ENCODE data around the gene LNX1.

The LNX1 gene

GRCh38 chr4:53548662-53549061 lies 42.6 kb downstream of the LNX1 start:
- Histone ChIP-seq H3K4me1 (ENCODE audit: insufficient read depth, insufficient read length) (no peaks in the 10 kb centered on the region), H3K9me3 (ENCODE audit: insufficient read depth, low read length) (no peaks in the 10 kb centered on the region), H3K9ac (ENCODE audit: insufficient read length, low read depth) (no peak overlapping the region), H3K36me3 (ENCODE audit: insufficient read depth, insufficient read length, low read length) (no peaks in the 10 kb centered on the region), H3K4me3 (ENCODE audit: insufficient read length, low read depth) (no peak overlapping the region), H3K27me3 (ENCODE audit: insufficient read depth, insufficient read length) (no peaks in the 10 kb centered on the region)
- TF ChIP-seq ZNF274 (IDR thresholded peaks at IDR 0.05; ENCODE audit: low read depth, low read length) = no peak
- no peak for TF ChIP-seq SUZ12 (IDR thresholded peaks at IDR 0.05; ENCODE audit: extremely low read depth, insufficient read depth, insufficient read length)
- TF ChIP-seq YY1 (IDR thresholded peaks at IDR 0.05; ENCODE audit: insufficient read depth, insufficient read length) = no peak
- no peak for DNase-seq (ENCODE audit: low read depth, low spot score)

DNA sequence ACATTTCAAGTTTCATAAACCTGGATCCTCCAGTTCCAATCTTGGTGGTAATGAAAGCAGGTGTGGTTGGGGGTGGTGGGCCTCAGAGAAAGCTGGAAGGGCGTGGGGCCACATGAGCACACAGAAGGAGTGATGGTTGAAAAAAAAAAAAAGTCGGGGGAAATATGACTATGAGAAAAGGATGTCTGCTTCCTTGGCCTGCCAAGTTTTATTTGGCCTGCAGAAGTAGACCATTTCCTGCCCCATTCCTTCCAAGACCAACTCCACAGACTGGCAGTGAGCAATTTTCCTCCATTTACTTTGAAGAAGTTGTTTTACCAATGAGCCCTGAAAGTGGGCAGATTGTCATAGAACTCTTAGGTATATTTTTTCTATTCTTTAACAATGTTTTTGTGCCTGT lies 43.3 kb downstream of the LNX1 start:
- no peaks in the 10 kb centered on the region for H3K36me3 ChIP-seq (ENCODE audit: insufficient read depth, insufficient read length, low read length)
- no peaks in the 10 kb centered on the region for H3K27me3 ChIP-seq (ENCODE audit: insufficient read depth, insufficient read length)
- no peak overlapping the region for H3K9ac ChIP-seq (ENCODE audit: insufficient read length, low read depth)
- no peaks in the 10 kb centered on the region for H3K4me1 ChIP-seq (ENCODE audit: insufficient read depth, insufficient read length)
- DNase-seq (ENCODE audit: low read depth, low spot score) = no peak
- no peak for TF ChIP-seq ZNF274 (IDR thresholded peaks at IDR 0.05; ENCODE audit: low read depth, low read length)
- TF ChIP-seq YY1 (IDR thresholded peaks at IDR 0.05; ENCODE audit: insufficient read depth, insufficient read length) = no peak
- no peak for TF ChIP-seq SUZ12 (IDR thresholded peaks at IDR 0.05; ENCODE audit: extremely low read depth, insufficient read depth, insufficient read length)
- no peak overlapping the region for H3K4me3 ChIP-seq (ENCODE audit: insufficient read length, low read depth)
- no peaks in the 10 kb centered on the region for H3K9me3 ChIP-seq (ENCODE audit: insufficient read depth, low read length)

DNA sequence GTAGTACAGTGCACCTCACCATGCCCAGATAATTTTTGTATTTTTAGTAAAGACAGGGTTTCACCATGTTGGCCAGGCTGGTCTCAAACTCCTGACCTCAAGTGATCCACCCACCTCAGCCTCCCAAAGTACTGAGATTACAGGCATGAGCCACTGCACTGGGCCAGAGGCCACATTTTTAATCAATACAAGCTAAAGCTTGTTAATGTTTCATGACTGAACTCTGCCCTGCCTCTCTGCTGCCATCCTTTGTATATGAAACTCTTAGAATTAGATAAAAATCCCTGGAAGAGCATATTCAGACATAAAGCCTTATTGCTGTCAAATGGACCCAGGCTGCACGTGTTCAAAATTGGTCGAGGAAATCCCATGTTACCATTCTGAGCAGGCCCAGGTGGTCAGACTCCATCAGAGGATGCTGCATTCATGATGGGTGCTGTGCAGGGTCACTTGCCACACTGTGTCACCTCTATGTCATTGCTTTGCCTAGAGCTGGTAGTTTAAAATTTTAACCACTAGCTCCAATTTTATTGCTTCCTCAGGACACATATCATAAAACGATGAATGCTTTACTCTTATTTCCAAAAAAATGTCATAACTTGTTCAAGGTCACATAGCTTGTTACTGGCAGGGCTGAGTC lies 45.2 kb downstream of the LNX1 start:
- Histone ChIP-seq H3K27me3 (ENCODE audit: insufficient read depth, insufficient read length) (no peaks in the 10 kb centered on the region), H3K4me1 (ENCODE audit: insufficient read depth, insufficient read length) (no peaks in the 10 kb centered on the region), H3K9ac (ENCODE audit: insufficient read length, low read depth) (no peak overlapping the region), H3K36me3 (ENCODE audit: insufficient read depth, insufficient read length, low read length) (no peaks in the 10 kb centered on the region), H3K4me3 (ENCODE audit: insufficient read length, low read depth) (no peak overlapping the region), H3K9me3 (ENCODE audit: insufficient read depth, low read length) (no peaks in the 10 kb centered on the region)
- TF ChIP-seq YY1 (IDR thresholded peaks at IDR 0.05; ENCODE audit: insufficient read depth, insufficient read length) (no peak), SUZ12 (IDR thresholded peaks at IDR 0.05; ENCODE audit: extremely low read depth, insufficient read depth, insufficient read length) (no peak), ZNF274 (IDR thresholded peaks at IDR 0.05; ENCODE audit: low read depth, low read length) (no peak)
- DNase-seq (ENCODE audit: low read depth, low spot score) = no peak

GRCh38 chr4:53545273-53545672 lies 46.0 kb downstream of the LNX1 start:
- DNase-seq (ENCODE audit: low read depth, low spot score) = no peak
- no peak overlapping the region for H3K4me3 ChIP-seq (ENCODE audit: insufficient read length, low read depth)
- no peaks in the 10 kb centered on the region for H3K27me3 ChIP-seq (ENCODE audit: insufficient read depth, insufficient read length)
- TF ChIP-seq SUZ12 (IDR thresholded peaks at IDR 0.05; ENCODE audit: extremely low read depth, insufficient read depth, insufficient read length) = no peak
- no peak for TF ChIP-seq YY1 (IDR thresholded peaks at IDR 0.05; ENCODE audit: insufficient read depth, insufficient read length)
- no peak for TF ChIP-seq ZNF274 (IDR thresholded peaks at IDR 0.05; ENCODE audit: low read depth, low read length)
- H3K4me1 ChIP-seq (ENCODE audit: insufficient read depth, insufficient read length) = no peaks in the 10 kb centered on the region
- H3K9ac ChIP-seq (ENCODE audit: insufficient read length, low read depth) = no peak overlapping the region
- H3K9me3 ChIP-seq (ENCODE audit: insufficient read depth, low read length) = no peaks in the 10 kb centered on the region
- H3K36me3 ChIP-seq (ENCODE audit: insufficient read depth, insufficient read length, low read length) = no peaks in the 10 kb centered on the region

- H3K4me1 ChIP-seq (ENCODE audit: insufficient read depth, insufficient read length) = no peaks in the 10 kb centered on the region
- no peak overlapping the region for H3K9ac ChIP-seq (ENCODE audit: insufficient read length, low read depth)
Measured at GRCh38 chr4:53543561-53543960, 47.7 kb downstream of the LNX1 start.

GRCh38 chr4:53541577-53542206 lies 49.6 kb downstream of the LNX1 start:
- Histone ChIP-seq H3K27me3 (ENCODE audit: insufficient read depth, insufficient read length) (peaks cover 13% of the 10 kb centered on the region), H3K9me3 (ENCODE audit: insufficient read depth, low read length) (no peaks in the 10 kb centered on the region), H3K4me3 (ENCODE audit: insufficient read length, low read depth) (no peak overlapping the region), H3K4me1 (ENCODE audit: insufficient read depth, insufficient read length) (no peaks in the 10 kb centered on the region), H3K9ac (ENCODE audit: insufficient read length, low read depth) (no peak overlapping the region), H3K36me3 (ENCODE audit: insufficient read depth, insufficient read length, low read length) (no peaks in the 10 kb centered on the region)
- DNase-seq (ENCODE audit: low read depth, low spot score) = no peak
- TF ChIP-seq SUZ12 (IDR thresholded peaks at IDR 0.05; ENCODE audit: extremely low read depth, insufficient read depth, insufficient read length) (no peak), ZNF274 (IDR thresholded peaks at IDR 0.05; ENCODE audit: low read depth, low read length) (no peak)

More at GRCh38 chr4:53543561-53543960, 47.7 kb downstream of the LNX1 start:
- no peak overlapping the region for H3K4me3 ChIP-seq (ENCODE audit: insufficient read length, low read depth)
- DNase-seq (ENCODE audit: low read depth, low spot score) = no peak
- peaks cover 7% of the 10 kb centered on the region for H3K27me3 ChIP-seq (ENCODE audit: insufficient read depth, insufficient read length)
- H3K9me3 ChIP-seq (ENCODE audit: insufficient read depth, low read length) = no peaks in the 10 kb centered on the region
- TF ChIP-seq ZNF274 (IDR thresholded peaks at IDR 0.05; ENCODE audit: low read depth, low read length) = no peak
- TF ChIP-seq YY1 (IDR thresholded peaks at IDR 0.05; ENCODE audit: insufficient read depth, insufficient read length) = no peak
- TF ChIP-seq SUZ12 (IDR thresholded peaks at IDR 0.05; ENCODE audit: extremely low read depth, insufficient read depth, insufficient read length) = no peak
- no peaks in the 10 kb centered on the region for H3K36me3 ChIP-seq (ENCODE audit: insufficient read depth, insufficient read length, low read length)

- Histone ChIP-seq H3K4me3 (ENCODE audit: insufficient read length, low read depth) (no peak overlapping the region), H3K9ac (ENCODE audit: insufficient read length, low read depth) (no peak overlapping the region), H3K36me3 (ENCODE audit: insufficient read depth, insufficient read length, low read length) (no peaks in the 10 kb centered on the region), H3K9me3 (ENCODE audit: insufficient read depth, low read length) (no peaks in the 10 kb centered on the region), H3K4me1 (ENCODE audit: insufficient read depth, insufficient read length) (no peaks in the 10 kb centered on the region), H3K27me3 (ENCODE audit: insufficient read depth, insufficient read length) (peaks cover 13% of the 10 kb centered on the region)
- DNase-seq (ENCODE audit: low read depth, low spot score) = no peak
- TF ChIP-seq YY1 (IDR thresholded peaks at IDR 0.05; ENCODE audit: insufficient read depth, insufficient read length) = no peak
- no peak for TF ChIP-seq ZNF274 (IDR thresholded peaks at IDR 0.05; ENCODE audit: low read depth, low read length)
- no peak for TF ChIP-seq SUZ12 (IDR thresholded peaks at IDR 0.05; ENCODE audit: extremely low read depth, insufficient read depth, insufficient read length)
Measured at GRCh38 chr4:53538756-53539155, 52.5 kb downstream of the LNX1 start.
